SKM-1 treated with dmso at 0.1 percent for 144 hours (cell line): ENCODE data around the gene CHD2.

Source experiments
- DNase-seq: peaks from one replicate; lab custom pipeline; 2025; ENCODE audit not compliant: unreplicated experiment; lab: John Stamatoyannopoulos, UW

CHD2 gene

DNA sequence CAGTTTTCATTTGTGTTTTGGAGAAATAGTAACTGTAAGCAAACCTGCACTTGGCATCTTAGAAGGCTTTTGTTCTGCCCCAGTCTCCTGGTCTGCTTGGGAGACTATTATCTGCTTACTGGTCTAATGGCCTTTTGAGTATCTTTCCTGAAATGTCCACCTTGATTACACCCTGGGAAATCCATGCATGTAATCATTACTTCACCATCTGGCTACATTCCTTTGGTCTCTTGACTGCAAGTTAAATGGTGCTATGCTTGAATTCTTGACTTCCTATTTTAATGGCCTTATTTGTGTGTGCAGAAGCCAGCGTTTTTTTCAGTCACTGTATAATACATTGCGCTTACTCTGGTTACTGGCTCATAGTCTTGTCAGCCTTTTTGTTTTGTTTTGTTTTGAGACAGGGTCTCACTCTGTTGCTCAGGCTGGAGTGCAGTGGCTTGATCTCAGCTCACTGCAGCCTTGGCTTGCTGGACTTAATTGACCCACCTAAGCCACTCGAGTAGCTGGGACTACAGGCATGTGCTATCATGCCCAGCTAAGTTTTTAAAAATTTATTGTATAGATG, 30.0 kb downstream of the CHD2 start:
- no peak for DNase-seq

DNA sequence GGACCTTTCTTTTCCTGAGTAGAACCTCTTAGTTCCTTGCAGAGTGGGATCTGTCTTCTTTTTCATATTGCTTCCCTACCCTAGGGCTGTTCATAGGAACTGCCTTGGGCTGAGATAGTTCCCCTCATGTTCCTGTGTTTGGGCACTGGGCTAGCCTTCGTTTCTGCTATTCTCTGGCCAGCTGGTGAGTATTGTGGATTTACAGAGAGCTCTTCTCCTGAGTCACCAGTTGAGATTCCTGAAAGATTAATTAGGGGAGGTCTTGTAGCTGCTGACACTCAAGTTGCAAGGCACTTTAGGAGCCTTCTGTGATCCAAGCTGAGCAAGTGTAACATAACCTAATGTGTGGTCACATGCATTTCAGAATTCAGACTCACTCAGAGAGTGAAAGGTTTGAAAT, 30.7 kb downstream of the CHD2 start:
- DNase-seq, result no peak

DNA sequence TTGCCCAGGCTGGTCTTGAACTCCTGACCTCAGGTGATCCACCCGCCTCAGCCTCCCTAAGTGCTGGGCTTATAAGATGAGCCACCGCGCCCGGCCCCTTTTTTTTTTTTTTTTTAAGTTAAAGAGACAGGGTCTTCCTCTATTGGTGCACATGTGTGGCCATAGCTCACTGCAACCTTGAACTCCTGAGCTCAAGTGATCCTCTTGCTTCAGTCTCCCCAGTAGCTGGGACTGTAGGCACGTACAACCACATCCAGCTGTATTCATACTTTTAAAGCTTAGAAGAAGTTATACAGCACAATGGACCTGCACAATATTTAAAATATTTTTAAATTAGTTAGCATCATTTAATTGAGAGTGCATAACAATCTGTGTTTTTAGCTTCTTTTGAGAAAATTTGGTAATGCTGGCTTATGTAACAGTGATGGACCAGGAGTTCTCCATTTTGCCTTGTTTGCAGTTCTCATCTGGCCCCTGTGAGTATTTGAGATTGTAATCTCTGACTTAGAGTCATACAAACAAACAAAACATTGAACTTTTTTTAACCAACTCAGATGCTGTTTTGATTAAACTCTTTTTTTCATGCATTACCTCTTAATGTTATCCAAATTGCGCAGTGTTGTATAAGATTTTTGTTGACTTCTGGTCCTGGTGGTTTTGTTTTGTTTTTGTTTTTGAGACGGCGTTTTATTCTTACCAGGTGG, 33.0 kb downstream of the CHD2 start:
- no peak for DNase-seq

DNA sequence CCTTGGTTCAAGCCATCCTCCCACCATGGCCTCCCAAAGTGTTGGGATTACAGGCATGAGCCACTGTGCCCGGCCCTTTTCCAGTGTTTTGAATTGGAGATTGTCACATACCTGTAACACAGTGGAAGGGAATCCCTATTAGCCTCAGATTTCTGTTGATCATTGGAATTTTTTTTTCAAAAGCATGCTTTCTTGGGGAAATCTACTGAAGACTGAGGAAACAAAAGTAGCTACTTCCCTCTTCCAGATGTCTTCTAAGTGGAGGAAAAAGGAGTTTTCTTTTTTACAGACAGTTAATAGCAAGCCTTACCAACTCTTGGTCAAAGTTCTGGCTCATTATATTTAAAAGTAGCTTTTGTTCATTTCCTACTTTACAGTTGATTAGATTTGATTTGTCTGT, 33.7 kb downstream of the CHD2 start:
- no peak for DNase-seq

DNA sequence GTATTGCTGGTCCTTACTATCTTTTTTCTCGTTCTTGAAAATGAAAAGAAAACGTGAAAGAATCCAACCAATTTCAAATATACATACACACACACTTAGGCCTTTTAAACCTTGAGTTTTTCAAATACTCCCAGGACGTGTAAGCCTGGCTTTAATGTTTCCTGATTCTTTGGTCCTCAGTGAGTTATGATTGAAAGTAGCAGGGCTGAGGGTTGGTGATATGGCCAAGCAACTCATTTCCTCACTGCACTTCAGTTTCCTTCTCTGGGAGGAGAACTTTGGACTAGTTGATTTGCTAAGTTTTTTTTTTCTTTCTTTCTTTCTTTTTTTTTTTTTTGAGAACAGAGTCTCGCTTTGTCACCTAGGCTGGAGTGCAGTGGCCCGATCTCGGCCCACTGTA, 34.6 kb downstream of the CHD2 start:
- no peak for DNase-seq

DNA sequence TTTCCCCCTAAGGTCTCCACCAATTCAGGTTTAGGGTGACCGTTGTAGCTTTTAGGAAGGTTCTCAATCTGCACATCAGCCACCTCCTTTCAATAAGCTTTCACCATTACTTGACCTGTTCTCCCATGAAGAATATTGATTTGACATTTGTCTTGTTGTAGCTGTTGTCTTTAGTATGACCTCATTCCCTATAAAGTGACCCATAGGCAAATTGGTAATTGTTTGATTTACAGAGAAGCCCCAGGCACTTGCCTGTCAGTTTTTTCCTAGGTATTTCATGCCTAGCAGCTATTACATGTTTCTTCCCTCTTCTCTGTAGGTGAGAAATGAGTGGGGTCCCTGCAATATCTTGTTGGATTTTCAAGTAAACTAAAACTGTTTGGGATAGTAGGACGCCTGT, 36.0 kb downstream of the CHD2 start:
- no peak for DNase-seq

DNA sequence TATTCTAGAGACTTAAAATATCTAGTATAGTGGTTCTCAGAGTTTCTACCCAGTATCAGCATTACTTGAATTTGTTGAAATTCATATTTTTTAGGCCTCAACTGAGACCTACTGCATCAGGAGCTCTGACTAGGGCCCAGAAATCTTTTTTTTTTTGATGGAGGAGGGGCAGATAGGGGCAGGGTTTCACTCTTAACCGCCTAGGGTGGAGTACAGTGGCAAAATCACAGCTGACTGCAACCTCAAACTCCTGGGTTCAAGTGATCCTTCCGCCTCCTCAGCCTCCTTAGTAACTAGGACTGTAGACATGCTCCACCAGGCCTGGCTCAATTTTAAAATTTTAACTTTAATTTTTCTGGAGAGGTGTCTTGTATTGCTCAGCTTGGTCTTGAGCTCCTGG, 36.6 kb downstream of the CHD2 start:
- no peak for DNase-seq

DNA sequence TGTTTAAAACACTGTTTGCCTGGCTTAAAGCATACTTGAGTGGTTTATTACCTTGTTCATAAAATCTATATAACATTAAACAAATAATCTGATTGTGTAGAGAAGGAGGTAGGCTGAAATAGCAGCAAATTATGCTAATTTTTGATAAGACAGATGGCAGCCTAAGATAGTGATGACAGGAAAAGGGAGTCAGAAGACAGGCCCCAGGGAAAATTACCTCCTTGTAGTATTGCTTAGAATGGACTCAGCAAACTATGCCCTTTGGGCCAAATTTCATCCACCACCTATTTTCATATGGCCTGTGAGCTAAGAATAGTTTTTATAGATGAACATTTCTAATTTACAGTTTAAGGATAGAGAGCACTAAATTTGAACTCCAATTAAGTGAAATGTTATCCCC, 37.8 kb downstream of the CHD2 start:
- no peak for DNase-seq

DNA sequence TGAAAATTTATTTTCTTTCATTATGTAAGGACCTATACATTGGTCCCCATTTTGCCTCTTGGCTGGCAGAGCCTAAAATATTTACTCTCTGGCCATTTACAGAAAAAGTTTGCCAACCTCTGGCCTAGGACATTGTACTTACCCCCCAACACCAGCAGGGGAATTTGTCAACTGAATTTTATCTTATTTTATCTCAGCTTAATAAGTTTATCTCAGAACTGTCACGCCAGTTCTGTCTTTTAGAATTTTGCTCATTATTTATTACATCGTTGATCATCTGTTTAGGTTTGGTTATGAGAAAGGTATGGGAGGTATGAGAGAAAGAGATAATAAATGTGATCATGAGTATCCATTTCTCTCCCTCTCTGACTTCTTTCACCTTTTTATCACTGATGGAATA, 38.3 kb downstream of the CHD2 start:
- DNase-seq, result no peak

DNA sequence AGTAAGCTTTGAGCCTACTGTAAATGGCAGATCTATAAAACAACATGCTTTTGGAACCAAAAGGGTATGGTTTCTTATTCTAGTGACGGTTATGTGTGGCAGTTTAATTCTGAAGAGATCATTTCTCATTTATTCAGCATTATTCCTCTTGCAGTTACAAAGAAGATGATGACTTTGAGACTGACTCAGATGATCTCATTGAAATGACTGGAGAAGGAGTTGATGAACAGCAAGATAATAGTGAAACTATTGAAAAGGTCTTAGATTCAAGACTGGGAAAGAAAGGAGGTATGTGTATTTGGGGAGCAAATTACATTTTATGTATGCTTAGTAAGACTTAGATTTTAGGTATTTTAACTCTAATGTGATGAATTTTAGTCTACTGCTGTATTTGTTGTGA, 41.5 kb downstream of the CHD2 start:
- no peak for DNase-seq

DNA sequence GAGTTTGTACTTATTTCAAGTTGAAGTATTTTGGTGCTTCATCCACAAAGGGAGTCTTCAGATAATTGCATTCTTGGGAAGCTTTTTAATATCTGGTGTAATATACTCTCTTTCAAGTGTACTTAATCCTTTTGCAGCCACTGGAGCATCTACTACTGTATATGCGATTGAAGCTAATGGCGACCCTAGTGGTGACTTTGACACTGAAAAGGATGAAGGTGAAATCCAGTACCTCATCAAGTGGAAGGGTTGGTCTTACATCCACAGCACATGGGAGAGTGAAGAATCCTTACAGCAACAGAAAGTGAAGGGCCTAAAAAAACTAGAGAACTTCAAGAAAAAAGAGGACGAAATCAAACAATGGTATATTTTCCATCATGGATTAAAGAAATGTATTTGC, 42.6 kb downstream of the CHD2 start:
- no peak for DNase-seq

DNA sequence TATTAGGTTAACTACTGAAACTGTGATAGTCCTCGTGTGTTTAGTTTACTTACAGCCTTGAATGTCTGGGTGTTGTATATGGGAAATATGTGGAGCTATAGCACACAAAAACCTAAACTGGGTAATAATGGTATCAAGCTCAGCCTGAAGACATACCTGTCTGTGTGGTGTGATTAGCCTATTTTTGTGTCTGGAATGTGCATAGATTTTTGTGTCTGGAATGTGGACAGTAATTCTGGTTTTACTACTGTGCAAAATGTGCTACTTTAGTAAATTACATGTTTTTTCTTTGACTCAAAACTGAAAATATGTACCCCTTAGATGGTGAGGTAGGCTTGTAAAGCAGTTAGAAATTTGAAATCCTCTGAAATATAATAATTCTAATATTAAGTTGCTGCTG, 43.5 kb downstream of the CHD2 start:
- no peak for DNase-seq

DNA sequence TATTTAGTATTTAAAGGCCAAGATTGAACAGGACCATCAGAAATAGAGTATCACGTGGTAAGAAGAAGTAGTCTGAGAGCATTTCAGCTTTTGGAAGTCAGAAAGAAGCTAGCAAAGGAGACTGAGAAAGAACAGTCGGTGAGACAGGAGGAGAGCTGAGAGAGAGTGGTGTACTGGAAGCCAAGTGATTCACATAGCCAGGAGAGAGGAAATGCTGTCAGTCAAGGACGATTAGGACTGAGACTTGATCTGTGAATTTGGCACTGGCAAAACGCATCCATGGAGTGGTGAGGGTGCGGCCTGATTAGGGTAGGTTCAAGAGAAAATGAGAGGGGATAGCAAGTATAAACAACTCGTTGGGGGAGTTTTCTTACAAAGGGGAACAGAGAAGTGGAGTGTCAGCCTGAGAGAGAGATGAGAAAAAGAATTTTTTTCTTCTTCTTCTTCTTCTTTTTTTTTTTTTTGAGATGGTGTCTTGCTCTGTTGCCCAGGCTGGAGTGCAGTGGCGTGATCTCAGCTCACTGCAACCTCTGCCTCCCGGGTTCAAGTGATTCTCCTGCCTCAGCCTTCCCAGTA, 44.9 kb downstream of the CHD2 start:
- DNase-seq, result no peak

DNA sequence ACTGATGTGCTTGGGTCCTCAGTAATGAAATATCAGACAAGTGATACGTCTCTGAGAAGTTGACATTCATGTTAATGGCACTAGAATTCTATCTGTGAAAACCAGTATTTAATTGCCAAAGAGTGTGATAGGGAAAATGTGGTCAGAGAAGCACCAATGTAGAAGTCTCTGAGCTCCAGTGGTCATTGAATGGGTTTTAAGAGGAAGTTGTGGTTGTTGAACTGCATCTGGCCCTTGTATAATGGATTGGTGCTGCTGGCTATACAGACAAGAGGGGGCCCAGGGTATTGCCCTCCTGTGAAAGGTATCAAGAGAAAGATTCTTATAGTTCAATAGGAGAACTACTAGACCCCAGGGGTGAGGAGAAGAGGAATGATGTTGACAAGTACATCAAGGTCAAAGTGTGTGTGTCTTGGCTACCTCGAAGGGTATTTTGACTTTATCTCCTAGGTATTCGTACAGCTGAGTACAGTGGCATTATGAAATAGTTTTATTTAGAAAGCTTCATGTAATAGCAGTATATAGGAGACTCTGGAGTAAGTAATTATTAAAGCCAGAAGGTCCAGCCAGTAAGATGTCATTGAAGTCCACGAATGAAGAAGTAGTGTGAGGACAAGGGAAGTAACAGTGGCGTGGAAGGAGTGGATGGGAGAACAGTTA, 47.1 kb downstream of the CHD2 start:
- DNase-seq, result peak; percentile 17

DNA sequence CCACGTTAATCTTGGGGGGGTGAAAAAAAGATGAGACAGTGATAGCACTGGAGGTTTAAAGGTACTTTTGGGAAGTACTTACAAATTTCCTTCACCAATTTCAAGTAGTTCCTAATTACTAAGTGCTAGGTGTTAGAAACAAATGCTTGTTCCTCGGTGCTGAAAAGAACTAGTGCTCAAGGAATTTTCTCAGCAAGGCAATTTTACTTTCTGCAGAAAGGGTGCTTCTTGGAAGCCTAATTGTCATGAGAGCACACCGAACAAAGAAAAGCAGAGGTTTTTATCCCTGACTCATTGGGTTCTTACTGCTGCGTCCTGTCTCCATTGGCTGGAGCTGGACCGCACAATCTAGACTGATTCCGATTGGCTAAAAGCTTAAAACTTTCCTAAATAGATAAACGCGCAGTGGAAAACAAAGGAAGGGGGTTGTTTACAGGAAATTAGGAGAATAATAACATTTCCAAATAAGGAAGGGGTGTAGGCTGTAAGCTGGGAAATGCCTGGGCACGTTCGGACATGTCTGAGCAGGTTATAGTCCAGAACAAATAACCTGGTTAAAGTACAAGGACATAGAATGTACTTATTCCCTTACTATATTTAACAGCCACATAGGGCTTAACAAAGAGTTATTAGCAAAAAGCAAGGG, 49.6 kb downstream of the CHD2 start:
- no peak for DNase-seq

DNA sequence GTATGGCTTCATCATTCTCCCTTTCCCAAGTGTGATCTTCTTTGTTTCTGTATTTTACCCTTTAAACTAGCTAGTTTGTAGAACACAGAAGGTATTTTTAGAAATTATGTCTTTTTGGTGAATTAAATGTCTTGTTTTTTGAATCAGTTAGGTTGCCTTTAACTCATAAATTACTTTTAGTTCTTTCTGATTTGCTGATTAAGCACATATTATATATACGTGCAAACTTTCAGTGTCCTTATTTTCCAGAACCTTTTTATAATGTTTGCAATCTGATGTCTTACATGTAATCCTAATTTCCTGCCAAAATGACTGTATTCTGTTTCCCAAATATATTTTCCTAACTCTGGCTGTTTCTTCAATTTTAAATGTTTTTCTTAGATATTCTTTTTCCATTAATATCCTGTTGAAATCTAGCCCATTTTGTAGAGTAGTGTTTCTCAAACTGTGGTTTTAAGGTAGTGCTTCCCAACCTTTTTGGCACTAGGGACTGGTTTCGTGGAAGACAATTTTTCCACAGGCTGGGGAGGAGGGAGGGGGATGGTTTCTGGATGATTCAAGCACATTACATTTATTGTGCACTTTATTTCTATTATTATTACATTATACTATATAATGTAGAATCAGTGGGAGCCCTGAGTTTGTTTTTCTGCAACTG, 51.8 kb downstream of the CHD2 start:
- no peak for DNase-seq

DNA sequence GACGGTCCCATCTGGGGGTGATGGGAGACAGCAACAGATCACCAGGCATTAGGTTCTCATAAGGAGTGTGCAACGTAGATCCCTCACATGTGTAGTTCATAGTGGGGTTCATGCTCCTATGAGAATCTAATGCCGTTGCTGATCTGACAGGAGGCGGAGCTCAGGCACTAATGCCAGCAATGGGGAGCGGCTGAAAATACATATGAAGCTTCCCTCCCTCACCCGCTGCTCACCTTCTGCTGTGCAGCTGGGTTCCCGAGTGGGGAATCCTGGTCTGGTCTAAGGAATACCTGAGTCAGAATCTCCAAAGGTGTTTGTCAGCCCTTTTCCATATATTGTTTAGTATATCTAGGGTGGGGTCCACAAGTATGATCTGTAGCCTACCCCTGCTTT, 52.3 kb downstream of the CHD2 start:
- DNase-seq, result no peak

DNA sequence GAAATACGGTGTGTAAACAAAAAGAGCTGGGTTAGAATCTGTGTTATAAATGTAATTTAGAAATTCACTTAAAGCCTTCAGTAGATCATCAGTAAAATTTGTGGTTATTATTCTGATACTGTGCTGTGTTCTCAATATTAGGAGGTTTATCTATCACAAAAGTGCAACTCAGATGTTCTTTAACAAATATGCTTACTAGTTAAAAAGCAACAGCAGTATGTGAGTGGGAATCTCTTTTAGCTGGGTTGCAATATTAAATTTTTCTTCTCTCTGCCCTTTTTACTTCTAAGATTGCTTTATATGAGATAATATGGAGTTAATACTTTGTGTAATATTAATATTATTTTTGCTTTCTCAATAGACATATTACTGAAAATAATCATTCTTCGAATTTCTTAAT, 53.4 kb downstream of the CHD2 start:
- DNase-seq, result no peak

DNA sequence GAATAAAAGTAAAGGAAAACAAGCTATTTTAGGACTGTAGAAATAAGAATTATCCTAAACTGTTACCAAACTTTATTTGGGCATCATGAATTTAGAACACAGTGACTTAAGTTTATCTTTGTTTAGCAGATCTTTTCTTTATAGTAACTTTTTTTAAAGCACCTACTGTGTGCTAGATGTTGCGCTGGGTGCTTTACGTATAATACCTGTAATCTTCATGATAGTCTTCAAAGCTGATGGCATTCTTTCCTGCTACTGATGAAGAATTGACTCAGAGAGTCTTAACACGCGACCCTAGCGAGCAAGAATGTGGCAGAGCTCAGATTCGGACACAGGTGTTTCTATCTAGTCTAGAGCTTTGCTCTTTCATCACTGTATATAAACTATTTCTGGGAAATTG, 53.9 kb downstream of the CHD2 start:
- DNase-seq, result no peak

DNA sequence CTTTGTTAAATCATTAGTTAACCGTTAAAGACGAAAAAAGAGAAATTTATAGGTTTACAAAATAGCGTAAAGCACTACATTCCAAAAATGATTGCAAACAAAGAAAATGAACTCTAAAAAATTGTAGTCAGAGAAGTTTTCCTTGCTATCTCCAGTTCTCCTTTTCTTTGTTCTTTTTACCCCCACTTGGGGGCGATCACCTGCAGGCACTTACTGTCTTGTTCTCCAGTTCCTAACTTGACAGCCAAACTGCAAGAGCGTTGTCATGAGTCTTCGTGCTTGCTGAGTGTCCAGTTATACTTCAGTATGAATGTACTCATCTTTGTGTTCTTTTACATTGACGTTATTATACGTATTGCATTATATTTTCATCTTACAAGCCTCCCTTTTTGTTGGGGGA, 54.5 kb downstream of the CHD2 start:
- peak; percentile 49 for DNase-seq

DNA sequence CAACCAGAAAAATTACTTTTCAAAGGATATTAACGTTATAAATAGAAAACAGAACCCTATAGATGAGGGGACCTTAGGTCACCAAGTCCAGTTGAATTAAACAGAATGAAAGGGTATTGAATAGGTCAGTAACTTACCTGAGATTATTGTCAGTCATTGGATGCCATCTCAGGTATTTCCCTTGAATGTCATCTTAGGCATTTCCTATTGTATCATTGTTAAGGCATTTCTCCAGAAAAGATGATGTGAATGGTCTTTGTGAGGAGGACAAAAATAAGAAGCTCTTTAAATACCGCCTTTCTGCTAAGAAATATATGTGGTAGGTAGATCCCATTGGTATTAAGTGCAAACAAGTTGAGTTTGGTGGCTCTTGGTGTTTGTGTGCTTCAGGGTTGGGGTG, 55.6 kb downstream of the CHD2 start:
- no peak for DNase-seq
